OCI-LY7 (cell line): ENCODE data around the gene TMEM100. TPM values are rescaled to one million over a fixed set of nuclear protein-coding genes. Genes with fewer than 3 reads are reported as not detected.

ENCODE experiments used
- BruUV-seq: library from RNA; stranded (reverse); fragments of 400-500 nt; replicated peaks from 2 replicates; lab custom pipeline; 2021; lab: Mats Ljungman, UMichigan
- CTCF ChIA-PET: fragments of 300-600 bp; sonication (Branson Sonifier 250); formaldehyde crosslinking; loops from one replicate; lab custom pipeline; 2022; ENCODE audit warnings: antibody characterized with exemption; ENCODE audit not compliant: unreplicated experiment; lab: Charles Lee
- POLR2A ChIA-PET: fragments of 300-600 bp; sonication (Branson Sonifier 250); formaldehyde crosslinking; loops from one replicate; lab custom pipeline; 2022; ENCODE audit warnings: antibody characterized with exemption; lab: Charles Lee
- DNase-seq: peaks from one replicate; pipeline ENCODE4 v3.0.0-alpha.2; 2015; ENCODE audit warnings: low spot score
- H2AFZ ChIP-seq: fragments of 200-600 bp; sonication (generic), shearing (Covaris generic); 2 replicates; pipeline ENCODE4 v1.6.1; 2014; ENCODE audit warnings: mild to moderate bottlenecking, antibody characterized with exemption, low read length, moderate library complexity
- H3K27ac ChIP-seq: fragments of 200-600 bp; sonication (generic); 2 replicates; pipeline ENCODE4 v1.5.1; 2014; ENCODE audit warnings: mixed run types, low read depth, mild to moderate bottlenecking, moderate library complexity, low read length, inconsistent platforms; ENCODE audit not compliant: poor library complexity, severe bottlenecking
- H3K36me3 ChIP-seq: fragments of 200-600 bp; sonication (generic); 2 replicates; pipeline ENCODE4 v1.6.1; 2014; ENCODE audit warnings: mild to moderate bottlenecking, antibody characterized with exemption, low read length, moderate library complexity, mixed read lengths; ENCODE audit not compliant: insufficient read depth
- H3K4me1 ChIP-seq: fragments of 200-600 bp; sonication (generic); 2 replicates; pipeline ENCODE4 v1.5.1; 2014; ENCODE audit warnings: mild to moderate bottlenecking, low read length; ENCODE audit not compliant: insufficient read depth, poor library complexity, severe bottlenecking
- H3K4me2 ChIP-seq: fragments of 200-600 bp; sonication (generic); 2 replicates; pipeline ENCODE4 v1.6.1; 2014; ENCODE audit warnings: mild to moderate bottlenecking, low read length
- H3K4me3 ChIP-seq: fragments of 200-600 bp; sonication (generic); 2 replicates; pipeline ENCODE4 v1.5.1; 2014; ENCODE audit warnings: mild to moderate bottlenecking, low read depth, low read length; ENCODE audit not compliant: poor library complexity, severe bottlenecking
- H3K79me2 ChIP-seq: fragments of 200-600 bp; sonication (generic); 2 replicates; pipeline ENCODE4 v1.6.1; 2016; ENCODE audit warnings: low read depth, mild to moderate bottlenecking, low read length, moderate library complexity, mixed read lengths; ENCODE audit not compliant: insufficient read depth
- H3K9me2 ChIP-seq: fragments of 200-600 bp; sonication (generic); 2 replicates; pipeline ENCODE4 v1.6.1; 2016; ENCODE audit warnings: mild to moderate bottlenecking, low read length, mixed read lengths; ENCODE audit not compliant: insufficient read depth
- H3K9me3 ChIP-seq: fragments of 200-600 bp; sonication (generic); 2 replicates; pipeline ENCODE4 v1.6.1; 2014; ENCODE audit warnings: mild to moderate bottlenecking, mixed run types, low read length, mixed read lengths
- H4K20me1 ChIP-seq: fragments of 200-600 bp; sonication (generic); 2 replicates; pipeline ENCODE4 v1.6.1; 2014; ENCODE audit warnings: mild to moderate bottlenecking, antibody characterized with exemption, low read length, moderate library complexity, mixed read lengths; ENCODE audit not compliant: insufficient read depth
- CTCF ChIP-seq: fragments of 200-600 bp; sonication (generic); conservative IDR thresholded peaks from 2 replicates; pipeline ENCODE4 v1.5.1; 2014; ENCODE audit warnings: mild to moderate bottlenecking, antibody characterized with exemption, low read length, moderate library complexity, mixed read lengths
- EZH2phosphoT487 ChIP-seq: fragments of 200-600 bp; sonication (generic); IDR thresholded peaks from 2 replicates; pipeline ENCODE4 v1.6.1; 2018; ENCODE audit warnings: low read depth, borderline replicate concordance, mild to moderate bottlenecking, mixed run types, antibody characterized with exemption, low read length, moderate library complexity, mixed read lengths
- intact Hi-C: fragments of 100-400 bp; cut with micrococcal nuclease; formaldehyde crosslinking; loops from one replicate; pipeline ENCODE4 v1.10.0; 2022; ENCODE audit not compliant: unreplicated experiment
- total RNA-seq, 2 experiments: library from RNA; depleted of rRNA in 1 of 2; stranded (reverse); fragments of >200 nt in 1 of 2; shearing (Covaris generic) in 1 of 2; gene quantifications; 2 replicates each; pipeline ENCODE4 v1.2.3, GENCODE V29; 2014 to 2022

The TMEM100 gene
- total RNA-seq, 2 experiments from 2014 or later, result 0.30 to 0.38 TPM

GRCh38 chr17:55710829-55711496 lies 11.7 kb downstream of the TMEM100 start:
- Histone ChIP-seq H3K4me3 (no peak overlapping the region), H3K4me2 (no peak overlapping the region), H3K27ac (no peak overlapping the region), H3K9me2 (no peaks in the 10 kb centered on the region), H2AFZ (no peak overlapping the region), H3K36me3 (no peaks in the 10 kb centered on the region), H4K20me1 (no peaks in the 10 kb centered on the region), H3K79me2 (no peaks in the 10 kb centered on the region), H3K9me3 (no peaks in the 10 kb centered on the region), H3K4me1 (no peaks in the 10 kb centered on the region)
- CTCF ChIA-PET, result no interaction called here
- no TSS peak for BruUV-seq
- intact Hi-C loops, result no loop called here
- POLR2A ChIA-PET, result no interaction called here
- TF ChIP-seq EZH2phosphoT487 (no peak), CTCF (no peak)
- DNase-seq, result no peak

GRCh38 chr17:55710410-55710809 lies 12.3 kb downstream of the TMEM100 start:
- ChIA-PET CTCF (no interaction called here), POLR2A (no interaction called here)
- Histone ChIP-seq H2AFZ (no peak overlapping the region), H3K9me2 (no peaks in the 10 kb centered on the region), H3K4me3 (no peak overlapping the region), H4K20me1 (no peaks in the 10 kb centered on the region), H3K79me2 (no peaks in the 10 kb centered on the region), H3K36me3 (no peaks in the 10 kb centered on the region), H3K4me2 (no peak overlapping the region), H3K9me3 (no peaks in the 10 kb centered on the region), H3K27ac (no peak overlapping the region), H3K4me1 (no peaks in the 10 kb centered on the region)
- intact Hi-C loops, result no loop called here
- TF ChIP-seq EZH2phosphoT487 (no peak), CTCF (no peak)
- no TSS peak for BruUV-seq
- no peak for DNase-seq

- CTCF ChIA-PET, result no interaction called here
- POLR2A ChIA-PET, result no interaction called here
Measured at GRCh38 chr17:55709984-55710383, 12.7 kb downstream of the TMEM100 start.

More at GRCh38 chr17:55709984-55710383, 12.7 kb downstream of the TMEM100 start:
- H3K36me3 ChIP-seq, result no peaks in the 10 kb centered on the region
- DNase-seq, result no peak
- no peak overlapping the region for H3K4me3 ChIP-seq
- BruUV-seq, result no TSS peak
- intact Hi-C loops, result no loop called here
- TF ChIP-seq CTCF (no peak), EZH2phosphoT487 (no peak)
- no peak overlapping the region for H2AFZ ChIP-seq
- H3K9me3 ChIP-seq, result no peaks in the 10 kb centered on the region
- no peaks in the 10 kb centered on the region for H3K79me2 ChIP-seq
- no peaks in the 10 kb centered on the region for H3K4me1 ChIP-seq
- no peak overlapping the region for H3K27ac ChIP-seq
- no peaks in the 10 kb centered on the region for H3K9me2 ChIP-seq
- H3K4me2 ChIP-seq, result no peak overlapping the region
- H4K20me1 ChIP-seq, result no peaks in the 10 kb centered on the region
